ENCODE data around the gene MRPL36.

GRCh38 chr5:1840741-1841521 lies 41.3 kb upstream of the MRPL36 start:
- TF ChIP-seq CTCF (IDR thresholded peaks at IDR 0.05) (no peak), FOXJ3 (CRISPR knock-in tag; IDR thresholded peaks at IDR 0.05; ENCODE audit: borderline replicate concordance) (no peak), FOXP1 (CRISPR knock-in tag; IDR thresholded peaks at IDR 0.05; ENCODE audit: borderline replicate concordance) (no peak)
- TF ChIP-seq, protein P1, sequence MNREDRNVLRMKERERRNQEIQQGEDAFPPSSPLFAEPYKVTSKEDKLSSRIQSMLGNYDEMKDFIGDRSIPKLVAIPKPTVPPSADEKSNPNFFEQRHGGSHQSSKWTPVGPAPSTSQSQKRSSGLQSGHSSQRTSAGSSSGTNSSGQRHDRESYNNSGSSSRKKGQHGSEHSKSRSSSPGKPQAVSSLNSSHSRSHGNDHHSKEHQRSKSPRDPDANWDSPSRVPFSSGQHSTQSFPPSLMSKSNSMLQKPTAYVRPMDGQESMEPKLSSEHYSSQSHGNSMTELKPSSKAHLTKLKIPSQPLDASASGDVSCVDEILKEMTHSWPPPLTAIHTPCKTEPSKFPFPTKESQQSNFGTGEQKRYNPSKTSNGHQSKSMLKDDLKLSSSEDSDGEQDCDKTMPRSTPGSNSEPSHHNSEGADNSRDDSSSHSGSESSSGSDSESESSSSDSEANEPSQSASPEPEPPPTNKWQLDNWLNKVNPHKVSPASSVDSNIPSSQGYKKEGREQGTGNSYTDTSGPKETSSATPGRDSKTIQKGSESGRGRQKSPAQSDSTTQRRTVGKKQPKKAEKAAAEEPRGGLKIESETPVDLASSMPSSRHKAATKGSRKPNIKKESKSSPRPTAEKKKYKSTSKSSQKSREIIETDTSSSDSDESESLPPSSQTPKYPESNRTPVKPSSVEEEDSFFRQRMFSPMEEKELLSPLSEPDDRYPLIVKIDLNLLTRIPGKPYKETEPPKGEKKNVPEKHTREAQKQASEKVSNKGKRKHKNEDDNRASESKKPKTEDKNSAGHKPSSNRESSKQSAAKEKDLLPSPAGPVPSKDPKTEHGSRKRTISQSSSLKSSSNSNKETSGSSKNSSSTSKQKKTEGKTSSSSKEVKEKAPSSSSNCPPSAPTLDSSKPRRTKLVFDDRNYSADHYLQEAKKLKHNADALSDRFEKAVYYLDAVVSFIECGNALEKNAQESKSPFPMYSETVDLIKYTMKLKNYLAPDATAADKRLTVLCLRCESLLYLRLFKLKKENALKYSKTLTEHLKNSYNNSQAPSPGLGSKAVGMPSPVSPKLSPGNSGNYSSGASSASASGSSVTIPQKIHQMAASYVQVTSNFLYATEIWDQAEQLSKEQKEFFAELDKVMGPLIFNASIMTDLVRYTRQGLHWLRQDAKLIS (CRISPR knock-in tag; IDR thresholded peaks at IDR 0.05; ENCODE audit: borderline replicate concordance): no peak
